Medulla oblongata (tissue), 1 donor: Measurements from ENCODE around the gene GMCL2.
"Not testable (repeated sequence)": the region's sequence is repeated elsewhere in the genome, so short reads cannot be mapped to it uniquely, and the experiment has no call there.

Experiments used
- DNase-seq: peaks from one replicate; pipeline ENCODE4 v3.0.0-alpha.2; 2015; ENCODE audit errors: extremely low spot score

The GMCL2 gene, protein sequence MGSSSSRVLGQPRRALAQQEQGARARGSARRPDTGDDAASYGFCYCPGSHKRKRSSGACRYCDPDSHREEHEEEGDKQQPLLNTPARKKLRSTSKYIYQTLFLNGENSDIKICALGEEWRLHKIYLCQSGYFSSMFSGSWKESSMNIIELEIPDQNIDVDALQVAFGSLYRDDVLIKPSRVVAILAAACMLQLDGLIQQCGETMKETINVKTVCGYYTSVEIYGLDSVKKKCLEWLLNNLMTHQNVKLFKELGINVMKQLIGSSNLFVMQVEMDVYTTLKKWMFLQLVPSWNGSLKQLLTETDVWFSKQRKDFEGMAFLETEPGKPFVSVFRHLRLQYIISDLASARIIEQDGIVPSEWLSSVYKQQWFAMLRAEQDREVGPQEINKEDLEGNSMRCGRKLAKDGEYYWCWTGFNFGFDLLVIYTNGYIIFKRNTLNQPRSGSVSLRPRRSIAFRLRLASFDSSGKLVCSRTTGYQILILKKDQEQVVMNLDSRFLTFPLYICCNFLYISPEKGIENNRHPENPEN

GRCh38 chr5:178187014-178187413 lies at the start of gene GMCL2:
Gene GMCL2 (minus strand): TSS chr5:178187371. CDS start chr5:178187299, 72 bp downstream.
- no peak for DNase-seq

DNA sequence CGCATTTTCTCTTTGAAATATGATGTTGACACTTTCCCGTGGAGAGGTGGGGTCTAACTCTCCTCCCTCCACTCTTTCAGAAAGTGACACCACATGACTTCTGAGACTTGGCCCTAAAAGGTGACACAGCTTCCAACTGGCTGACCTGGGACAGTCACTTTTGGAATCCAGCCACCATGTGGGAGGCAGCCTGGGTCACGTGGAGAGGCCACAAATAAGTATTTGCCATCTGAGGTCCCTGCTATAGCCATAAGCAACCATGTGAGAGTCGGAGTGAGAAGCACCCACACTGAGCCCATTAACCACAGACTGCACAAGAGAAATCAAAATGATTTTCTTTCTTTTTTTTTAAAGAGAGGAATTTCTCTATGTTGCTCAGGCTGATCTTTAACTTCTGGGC lies 49.5 kb upstream of the GMCL2 start:
- peak; percentile 77 for DNase-seq

GRCh38 chr5:178236126-178236525 lies 49.0 kb upstream of the GMCL2 start:
- DNase-seq: no peak

DNA sequence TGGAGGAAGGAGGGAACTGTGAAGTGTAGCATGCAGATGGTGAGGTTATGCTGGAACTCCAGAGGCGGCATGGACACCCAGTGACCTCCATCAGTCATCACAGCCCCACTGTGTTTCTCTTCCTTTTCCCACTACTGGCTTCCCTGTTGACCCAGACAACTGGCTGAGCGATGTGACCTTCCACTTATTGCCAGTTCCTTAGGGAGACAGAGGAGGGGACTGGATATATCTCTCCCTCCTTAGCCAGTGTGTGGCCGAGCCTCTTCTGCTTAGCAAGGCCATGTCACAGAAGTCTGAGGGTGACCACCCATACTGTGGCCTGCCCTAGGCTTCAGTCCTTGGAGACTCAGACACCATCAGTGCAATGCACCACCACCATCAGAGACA lies 48.4 kb upstream of the GMCL2 start:
- no peak for DNase-seq

GRCh38 chr5:178234750-178235587 lies 47.8 kb upstream of the GMCL2 start:
- DNase-seq: peak; percentile 78

GRCh38 chr5:178234121-178234749 lies 47.1 kb upstream of the GMCL2 start:
- DNase-seq: no peak

DNA sequence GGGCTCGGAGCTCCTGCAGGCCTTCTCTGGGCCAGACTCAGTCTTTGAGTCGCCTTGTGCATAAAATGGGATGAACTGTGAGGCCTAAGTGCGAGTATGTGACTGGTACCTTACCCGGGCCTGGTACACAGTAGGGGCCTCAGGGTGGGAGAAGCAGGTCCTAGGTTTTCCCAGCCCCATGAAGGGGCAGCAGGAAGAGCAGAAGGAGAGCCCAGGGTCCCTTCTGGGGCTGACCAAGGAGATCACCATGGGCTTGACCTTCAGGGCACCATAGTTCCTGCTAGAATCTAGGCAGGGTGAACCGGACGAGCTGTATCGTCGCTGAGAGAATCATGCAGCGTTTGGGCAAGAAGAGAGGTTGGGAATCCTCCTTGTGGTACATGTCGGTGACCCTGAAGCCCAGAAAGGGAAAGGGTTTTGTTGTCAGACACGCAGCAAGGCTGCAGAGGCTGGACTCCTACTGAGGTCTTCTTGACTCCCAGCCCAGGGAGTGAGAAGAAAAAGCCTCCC lies 45.8 kb upstream of the GMCL2 start:
- no peak for DNase-seq

DNA sequence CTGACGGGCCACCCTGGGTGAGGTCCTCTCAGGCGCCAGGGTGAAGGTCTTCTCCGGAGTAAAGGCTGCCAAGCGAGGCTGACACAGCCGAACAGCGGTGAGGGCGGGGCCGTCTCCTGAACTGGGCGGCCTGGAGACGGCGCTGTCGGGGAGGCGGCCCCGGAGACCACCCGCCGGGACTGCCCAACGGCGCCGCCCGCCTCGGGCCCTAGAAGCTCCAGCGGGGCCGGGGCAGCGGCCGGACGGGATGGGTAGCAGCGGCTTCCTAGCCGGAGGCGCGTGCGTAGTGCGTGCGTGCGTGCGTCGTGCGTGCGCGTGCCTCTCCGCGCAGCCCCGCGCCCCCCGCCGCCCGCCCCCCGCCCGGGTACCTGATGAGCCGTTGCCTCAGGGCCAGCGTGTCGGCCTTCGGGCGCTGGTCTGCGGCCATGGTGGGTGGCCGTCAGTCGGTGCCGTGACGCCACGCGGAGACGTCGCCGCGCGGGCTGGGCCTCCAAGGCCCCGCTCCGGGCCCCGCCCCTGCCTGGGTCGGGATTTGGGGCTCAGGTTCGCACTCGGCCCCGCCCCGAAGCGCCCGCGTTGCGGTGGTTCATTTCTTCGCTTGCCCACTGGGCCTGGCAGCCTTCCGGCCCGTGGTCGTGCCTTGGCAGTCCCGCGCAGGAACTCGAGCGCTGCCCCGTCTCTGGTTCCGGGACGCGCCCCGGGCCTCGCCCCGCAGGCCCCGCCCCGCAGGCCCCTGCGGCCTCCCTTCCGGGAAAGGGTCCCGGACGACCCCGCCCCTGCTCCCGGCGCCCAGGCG lies 45.2 kb upstream of the GMCL2 start, which contains the start of gene PHYKPL:
PHYKPL (minus strand) TSS at position 679 of the 796 bp plus-strand sequence; CDS start at position 427, 252 bp downstream.
- peak; percentile 55 for DNase-seq

- DNase-seq: no peak
These were observed 44.5 kb upstream of the GMCL2 start for GRCh38 chr5:178231539-178232123.

GRCh38 chr5:178230879-178231538 lies 43.8 kb upstream of the GMCL2 start:
- peak; percentile 78 for DNase-seq

GRCh38 chr5:178229861-178230260 lies 42.7 kb upstream of the GMCL2 start:
- no peak for DNase-seq

DNA sequence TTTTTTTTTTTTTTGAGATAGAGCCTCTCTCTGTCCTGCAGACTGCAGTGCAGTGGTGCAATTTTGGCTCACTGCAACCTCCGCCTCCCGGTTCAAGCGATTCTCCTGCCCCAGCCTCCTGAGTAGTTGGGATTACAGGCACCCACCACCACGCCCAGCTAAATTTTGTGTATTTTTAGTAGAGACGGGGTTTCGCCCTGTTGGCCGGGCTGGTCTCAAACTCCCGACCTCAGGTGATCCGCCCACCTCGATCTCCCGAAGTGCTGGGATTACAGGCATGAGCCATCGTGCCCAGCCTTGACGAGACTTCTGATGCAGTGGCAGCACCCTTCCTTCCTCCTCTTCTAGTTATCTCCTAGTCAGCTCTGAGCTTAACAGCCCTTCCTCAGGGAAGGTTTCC lies 41.9 kb upstream of the GMCL2 start:
- not testable (repeated sequence) for DNase-seq

DNA sequence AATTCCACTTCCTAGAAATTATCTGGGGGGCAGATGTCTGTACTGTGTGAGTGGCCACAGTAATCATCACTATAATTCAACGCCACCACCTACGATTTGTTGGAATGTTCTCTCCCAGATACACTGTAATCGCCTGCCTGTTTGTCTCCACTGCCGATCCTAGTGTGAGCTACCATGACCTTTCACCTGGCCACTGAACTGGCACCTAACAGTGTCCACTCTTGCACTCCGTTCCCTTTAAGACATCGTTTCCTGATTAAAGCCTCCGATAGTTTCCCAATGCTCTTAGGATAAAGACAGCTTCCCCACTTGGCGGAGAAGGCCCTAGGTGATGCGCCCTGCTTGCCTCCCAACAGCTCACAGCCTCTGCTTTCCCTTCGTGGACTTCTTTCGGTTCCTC lies 41.4 kb upstream of the GMCL2 start:
- DNase-seq: no peak

GRCh38 chr5:178227929-178228328 lies 40.8 kb upstream of the GMCL2 start:
- DNase-seq: no peak

- DNase-seq: no peak
These were observed 40.0 kb upstream of the GMCL2 start for GRCh38 chr5:178227138-178227659.

- no peak for DNase-seq
These were observed 38.0 kb upstream of the GMCL2 start for GRCh38 chr5:178225174-178225573.

GRCh38 chr5:178224403-178224802 lies 37.2 kb upstream of the GMCL2 start:
- DNase-seq: no peak

DNA sequence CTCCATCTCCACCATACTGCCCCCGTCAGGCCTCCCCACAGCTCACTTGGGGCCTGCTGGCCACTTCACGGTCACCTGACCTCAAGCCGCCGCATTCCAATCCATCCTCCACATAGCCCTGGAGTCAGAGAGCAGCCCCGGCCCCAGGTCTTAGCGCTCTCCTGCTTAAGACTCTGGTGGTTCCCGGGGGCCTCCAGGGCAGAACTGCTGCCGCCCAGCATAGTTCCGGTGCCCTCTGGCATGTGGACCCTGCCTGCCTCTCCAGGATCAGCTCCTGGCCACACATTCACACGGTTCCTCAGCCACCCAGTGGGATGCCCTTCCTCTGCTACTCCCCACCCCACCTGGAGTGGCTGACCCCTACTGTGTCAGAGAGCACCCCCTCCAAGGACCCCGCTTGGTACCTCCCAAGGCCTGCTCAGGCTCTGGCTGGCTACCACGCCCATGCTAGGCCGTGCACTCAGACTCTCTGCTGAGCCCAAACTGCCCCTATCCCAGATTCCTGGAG lies 36.7 kb upstream of the GMCL2 start:
- no peak for DNase-seq

- DNase-seq: no peak
These were observed 36.1 kb upstream of the GMCL2 start for GRCh38 chr5:178223196-178223773.
